AG08395 (cell line): ENCODE data around the gene IKZF2.

ENCODE experiments used
- DNase-seq: peaks from one replicate; pipeline ENCODE4 v3.0.0; 2012; ENCODE audit warnings: mixed read lengths, low spot score

IKZF2 gene

GRCh38 chr2:213151437-213152064, at the start of gene IKZF2:
Gene IKZF2, minus strand, starts transcription at chr2:213151612. Its CDS starts 2,983 bp downstream, at chr2:213148629.
- peak; percentile 89 for DNase-seq

- DNase-seq = no peak
Observed at GRCh38 chr2:213199871-213200270, 48.5 kb upstream of the IKZF2 start.

GRCh38 chr2:213189001-213189899, 37.8 kb upstream of the IKZF2 start:
- peak; percentile 50 for DNase-seq

GRCh38 chr2:213188533-213188867, 37.1 kb upstream of the IKZF2 start:
- DNase-seq = no peak

GRCh38 chr2:213187833-213188532, 36.6 kb upstream of the IKZF2 start:
- DNase-seq = peak; percentile 75

GRCh38 chr2:213187386-213187785, 36.0 kb upstream of the IKZF2 start:
- no peak for DNase-seq

GRCh38 chr2:213185147-213185822, 33.9 kb upstream of the IKZF2 start:
- DNase-seq = no peak

- DNase-seq = no peak
Observed at GRCh38 chr2:213181712-213182111, 30.3 kb upstream of the IKZF2 start.

GRCh38 chr2:213177679-213178078, 26.3 kb upstream of the IKZF2 start:
- no peak for DNase-seq

- DNase-seq = no peak
Observed at GRCh38 chr2:213175673-213176247, 24.3 kb upstream of the IKZF2 start.

GRCh38 chr2:213172641-213173040, 21.2 kb upstream of the IKZF2 start:
- no peak for DNase-seq

GRCh38 chr2:213171147-213171546, 19.7 kb upstream of the IKZF2 start:
- DNase-seq = no peak

GRCh38 chr2:213167271-213167930, 16.0 kb upstream of the IKZF2 start:
- no peak for DNase-seq

- DNase-seq = no peak
Observed at GRCh38 chr2:213166109-213166508, 14.7 kb upstream of the IKZF2 start.

GRCh38 chr2:213164263-213164662, 12.9 kb upstream of the IKZF2 start:
- no peak for DNase-seq

- peak; percentile 19 for DNase-seq
Observed at GRCh38 chr2:213162516-213163118, 11.2 kb upstream of the IKZF2 start.

GRCh38 chr2:213161759-213162515, 10.5 kb upstream of the IKZF2 start:
- no peak for DNase-seq

- no peak for DNase-seq
Observed at GRCh38 chr2:213159768-213160167, 8.4 kb upstream of the IKZF2 start.

- no peak for DNase-seq
Observed at GRCh38 chr2:213157242-213157641, 5.8 kb upstream of the IKZF2 start.

GRCh38 chr2:213156717-213157116, 5.3 kb upstream of the IKZF2 start:
- DNase-seq = no peak
